A549 (cell line): ENCODE data around the gene BMP4. TPM values are rescaled to one million over a fixed set of nuclear protein-coding genes. Genes with fewer than 3 reads are reported as not detected.

Experiments
- ATAC-seq, 2 experiments: fragments of 200-7000 bp in 1 of 2; fragments of >200 bp in 1 of 2; cut with Nextera tagmentation in 1 of 2; cut with Tn5 transposase in 1 of 2; 3 replicates each; pipeline versions ENCODE4 v1.8.0 to v1.9.1; 2018 to 2020; ENCODE audit warnings: mild to moderate bottlenecking in 1 of 2, moderate library complexity in 1 of 2
- CTCF ChIA-PET: fragments of 300-600 bp; sonication (Branson Sonifier 250); formaldehyde crosslinking; extraction: SDS; loops from one replicate; lab custom pipeline; 2021; ENCODE audit warnings: antibody characterized with exemption, inconsistent platforms; lab: Yijun Ruan, JAX
- POLR2A ChIA-PET: fragments of 350-600 bp; formaldehyde crosslinking; extraction: SDS; loops from one replicate; lab custom pipeline; 2021; ENCODE audit warnings: antibody characterized with exemption, inconsistent platforms; lab: Yijun Ruan, JAX
- DNase-seq, 2 experiments: peaks; one replicate each; pipeline versions ENCODE4 v3.0.0 to v3.0.0-alpha.2; 2011 to 2016; ENCODE audit warnings: low read depth in 1 of 2, low spot score in 1 of 2
- FAIRE-seq: peaks from 2 replicates; lab custom pipeline; 2011; peaks lifted over from hg19 to GRCh38; lab: Jason Lieb, UNC
- H3K27ac ChIP-seq, 2 experiments: fragments of >200 bp; sonication (Bioruptor Twin); formaldehyde crosslinking; 3 replicates each; pipeline ENCODE4 v1.5.1; 2016 to 2017
- H3K4me1 ChIP-seq: fragments of >200 bp; sonication (Bioruptor Twin); formaldehyde crosslinking; 3 replicates; pipeline ENCODE4 v1.6.1; 2016
- H3K4me2 ChIP-seq: fragments of >200 bp; sonication (Bioruptor Twin); formaldehyde crosslinking; 3 replicates; pipeline ENCODE4 v1.6.1; 2016
- H3K4me3 ChIP-seq: fragments of >200 bp; sonication (Bioruptor Twin); formaldehyde crosslinking; 3 replicates; pipeline ENCODE4 v1.5.1; 2016
- H3K9me3 ChIP-seq: fragments of >200 bp; sonication (Bioruptor Twin); formaldehyde crosslinking; 3 replicates; pipeline ENCODE4 v1.6.1; 2016
- CBX2 ChIP-seq: fragments of 200-600 bp; sonication (generic); IDR thresholded peaks from 2 replicates; pipeline ENCODE4 v1.6.1; 2016; ENCODE audit warnings: low read depth, mild to moderate bottlenecking, borderline replicate concordance
- CHD2 ChIP-seq: fragments of 150-350 bp; IDR thresholded peaks from 2 replicates; pipeline ENCODE4 v1.6.1; 2014; ENCODE audit warnings: low read length; ENCODE audit not compliant: partially characterized antibody
- CTCF ChIP-seq: fragments of >200 bp; sonication (Bioruptor Twin); formaldehyde crosslinking; IDR thresholded peaks from 3 replicates; pipeline ENCODE4 v1.5.1; 2016
- EP300 ChIP-seq, 2 experiments: fragments of >200 bp; sonication (Bioruptor Twin); formaldehyde crosslinking; IDR thresholded peaks; 2 replicates in 1 of 2; 3 replicates in 1 of 2; pipeline ENCODE4 v1.6.1; 2016 to 2017
- GATA3 ChIP-seq: IDR thresholded peaks from 2 replicates; pipeline ENCODE4 v1.6.1; 2012; ENCODE audit warnings: borderline replicate concordance
- HDAC2 ChIP-seq: fragments of 200-600 bp; sonication (generic); IDR thresholded peaks from 2 replicates; pipeline ENCODE4 v1.6.1; 2016
- JUN ChIP-seq, 2 experiments: fragments of >200 bp; sonication (Bioruptor Twin); formaldehyde crosslinking; IDR thresholded peaks; 2 replicates in 1 of 2; 3 replicates in 1 of 2; pipeline ENCODE4 v1.6.1; 2016 to 2017
- JUNB ChIP-seq: fragments of >200 bp; sonication (Bioruptor Twin); formaldehyde crosslinking; IDR thresholded peaks from 2 replicates; pipeline ENCODE4 v1.6.1; 2016
- MAFK ChIP-seq: fragments of 450-650 bp; IDR thresholded peaks from 2 replicates; pipeline ENCODE4 v1.6.1; 2014; ENCODE audit not compliant: partially characterized antibody
- NFE2L2 ChIP-seq: fragments of 150-350 bp; conservative IDR thresholded peaks from 2 replicates; pipeline ENCODE4 v1.6.1; 2014; ENCODE audit warnings: low read length
- PHF8 ChIP-seq: fragments of 200-600 bp; sonication (generic); IDR thresholded peaks from 2 replicates; pipeline ENCODE4 v1.6.1; 2016; ENCODE audit warnings: low read depth, mild to moderate bottlenecking, antibody characterized with exemption, moderate library complexity, borderline replicate concordance
- RCOR1 ChIP-seq: fragments of 150-350 bp; IDR thresholded peaks from 2 replicates; pipeline ENCODE4 v1.6.1; 2014; ENCODE audit warnings: antibody characterized with exemption, low read length, low read depth
- SMC3 ChIP-seq: fragments of >200 bp; sonication (Bioruptor Twin); formaldehyde crosslinking; IDR thresholded peaks from 3 replicates; pipeline ENCODE4 v1.6.1; 2018; ENCODE audit warnings: inconsistent platforms
- SREBF2 ChIP-seq: fragments of 450-650 bp; IDR thresholded peaks from 2 replicates; pipeline ENCODE4 v1.6.1; 2014; ENCODE audit warnings: mild to moderate bottlenecking, moderate library complexity
- TFCP2L1 ChIP-seq: fragments of 250-450 bp; sonication (Bioruptor Pico); IDR thresholded peaks from 2 replicates; pipeline ENCODE4 v1.5.0; 2021; ENCODE audit warnings: mild to moderate bottlenecking
- USF2 ChIP-seq: fragments of 450-650 bp; IDR thresholded peaks from 2 replicates; pipeline ENCODE4 v1.6.1; 2014; ENCODE audit warnings: antibody characterized with exemption
- ZC3H11A ChIP-seq: fragments of 450-650 bp; IDR thresholded peaks from 2 replicates; pipeline ENCODE4 v1.6.1; 2014; ENCODE audit warnings: antibody characterized with exemption, mild to moderate bottlenecking
- ZNF302 ChIP-seq: fragments of 250-450 bp; sonication (Bioruptor Pico); IDR thresholded peaks from 2 replicates; pipeline ENCODE4 v1.9.0; 2021; ENCODE audit warnings: inconsistent platforms, mild to moderate bottlenecking, moderate library complexity
- WGBS: methylation state at CpG from one replicate; pipeline ENCODE4 v1.1.6; 2017; ENCODE audit errors: missing lambda C conversion rate; 5-methylcytosine and 5-hydroxymethylcytosine counted together
- polyA plus RNA-seq, 4 experiments: library from polyadenylated mRNA; depleted of rRNA in 3 of 4; stranded (reverse); fragments of >200 nt; fragmentation: RNase III in 1 of 4; extraction: RNeasy Plus Mini Kit Qiagen cat#74134 plus additional on column Dnase treatment in 1 of 4; gene quantifications; 2 replicates in 3 of 4; 3 replicates in 1 of 4; pipeline ENCODE4 v1.2.3, GENCODE V29; 2011 to 2017

BMP4 gene
- polyA plus RNA-seq, 2 of the 4 experiments (the other 2 are of a cell fraction): 4.1 to 8.9 TPM

- Histone ChIP-seq H3K9me3 (no peaks in the 10 kb centered on the region), H3K4me3 (no peak overlapping the region), H3K4me1 (no peaks in the 10 kb centered on the region), H3K4me2 (no peak overlapping the region), H3K27ac (no peak overlapping the region)
- ATAC-seq (no peak), FAIRE-seq (no peak), DNase-seq (no peak)
- POLR2A ChIA-PET: no interaction called here
- WGBS: 75% methylated on average over 4 of the region's 4 CpGs
- CTCF ChIA-PET: no interaction called here
- TF ChIP-seq EP300 (IDR thresholded peaks at IDR 0.05) (no peak), ZC3H11A (no peak), SREBF2 (no peak), CTCF (no peak), JUN (IDR thresholded peaks at IDR 0.05) (no peak), RCOR1 (no peak), JUNB (no peak), USF2 (no peak), SMC3 (no peak), CBX2 (no peak), TFCP2L1 (no peak), NFE2L2 (no peak), ZNF302 (CRISPR knock-in tag) (no peak)
These were observed 14.9 kb upstream of the BMP4 start for GRCh38 chr14:53971521-53971920.

- DNase-seq: no peak
- no peaks in the 10 kb centered on the region for H3K4me1 ChIP-seq
- no peak for ATAC-seq
- H3K27ac ChIP-seq: no peak overlapping the region
- no peaks in the 10 kb centered on the region for H3K9me3 ChIP-seq
- no peak overlapping the region for H3K4me3 ChIP-seq
- no peak for FAIRE-seq
- CTCF ChIA-PET: interaction anchor here (1.1 to 1.7 kb wide), 2 partner anchors 10 to 13 kb away, joined by 3 to 4 read pairs; partner anchors contain the start of gene BMP4
- no peak for TF ChIP-seq CHD2
- peak; percentile 53 for TF ChIP-seq MAFK
- no peak for TF ChIP-seq PHF8
- no peak overlapping the region for H3K4me2 ChIP-seq
- POLR2A ChIA-PET: no interaction called here
These were observed 12.7 kb upstream of the BMP4 start for GRCh38 chr14:53969326-53969725.

- ChIA-PET CTCF (interaction anchor here (1.1 to 1.7 kb wide), 2 partner anchors 9 to 12 kb away, joined by 3 to 4 read pairs; partner anchors contain the start of gene BMP4), POLR2A (no interaction called here)
- 61% methylated on average over 3 of the region's 3 CpGs for WGBS
- Histone ChIP-seq H3K4me3 (no peak overlapping the region), H3K4me2 (no peak overlapping the region), H3K27ac (no peak overlapping the region), H3K4me1 (no peaks in the 10 kb centered on the region), H3K9me3 (no peaks in the 10 kb centered on the region)
- DNase-seq (no peak), ATAC-seq (no peak), FAIRE-seq (no peak)
- no peak for TF ChIP-seq HDAC2
These were observed 12.1 kb upstream of the BMP4 start for GRCh38 chr14:53968726-53969125.

- FAIRE-seq (no peak), DNase-seq (no peak), ATAC-seq (no peak)
- Histone ChIP-seq H3K9me3 (no peaks in the 10 kb centered on the region), H3K4me1 (no peaks in the 10 kb centered on the region), H3K4me2 (no peak overlapping the region), H3K27ac (no peak overlapping the region), H3K4me3 (no peak overlapping the region)
- TF ChIP-seq JUN (IDR thresholded peaks at IDR 0.05): no peak
- TF ChIP-seq GATA3: no peak
- no peak for TF ChIP-seq TFCP2L1
- no peak for TF ChIP-seq ZC3H11A
- ChIA-PET CTCF (interaction anchor here (1.7 kb wide), 1 partner anchor 11 kb away, joined by 4 read pairs; the partner anchor contains the start of gene BMP4), POLR2A (no interaction called here)
- 78% methylated on average over 2 of the region's 2 CpGs for WGBS
These were observed 11.0 kb upstream of the BMP4 start for GRCh38 chr14:53967606-53968005.
